HEK293 (cell line): ENCODE measurements around the gene TCOF1.

Source experiments
- CTCF ChIA-PET: fragments of 350-600 bp; formaldehyde crosslinking; extraction: SDS; loops from one replicate; lab custom pipeline; 2021; ENCODE audit warnings: antibody characterized with exemption; lab: Yijun Ruan, JAX
- POLR2A ChIA-PET: fragments of 300-600 bp; formaldehyde crosslinking; extraction: SDS; loops from one replicate; lab custom pipeline; 2020; ENCODE audit warnings: antibody characterized with exemption, inconsistent platforms; lab: Yijun Ruan, JAX
- H3K27ac ChIP-seq: fragments of 200-500 bp; sonication (Bioruptor generic); 2 replicates; pipeline ENCODE4 v1.5.1; 2014; ENCODE audit warnings: low read depth, low read length, control low read depth, inconsistent platforms; ENCODE audit errors: extremely low read depth
- H3K36me3 ChIP-seq, 2 experiments: fragments of 200-500 bp in 1 of 2; sonication (Bioruptor generic) in 1 of 2; 1 replicate in 1 of 2; 2 replicates in 1 of 2; pipeline ENCODE4 v1.5.1; 2014 to 2017; ENCODE audit warnings: inconsistent platforms in 2 of 2, low read length in 2 of 2; ENCODE audit not compliant: control insufficient read depth in 2 of 2, insufficient read depth in 1 of 2
- H3K4me1 ChIP-seq: fragments of 200-500 bp; sonication (Bioruptor generic); 2 replicates; pipeline ENCODE4 v1.5.1; 2014; ENCODE audit warnings: mild to moderate bottlenecking, low read length, inconsistent platforms; ENCODE audit not compliant: control insufficient read depth, insufficient read depth
- H3K4me3 ChIP-seq: 2 replicates; pipeline ENCODE4 v1.5.1; 2011; ENCODE audit warnings: low read depth, mild to moderate bottlenecking, control low read depth, low read length, moderate library complexity
- H3K9me3 ChIP-seq: fragments of 200-500 bp; sonication (Bioruptor generic); 2 replicates; pipeline ENCODE4 v1.5.1; 2014; ENCODE audit warnings: low read depth, low read length, inconsistent platforms; ENCODE audit not compliant: control insufficient read depth, insufficient read depth
- GLIS2 ChIP-seq: fragments of 450-650 bp; formaldehyde crosslinking; IDR thresholded peaks from 2 replicates; pipeline ENCODE4 v1.5.1; 2016; ENCODE audit warnings: missing biosample characterization, missing genetic modification characterization
- HOXA7 ChIP-seq: sonication (generic); formaldehyde crosslinking; IDR thresholded peaks from 2 replicates; pipeline ENCODE4 v1.8.1; 2022; ENCODE audit warnings: missing genetic modification reagents, borderline replicate concordance
- MEIS1 ChIP-seq: sonication (generic); formaldehyde crosslinking; IDR thresholded peaks from 2 replicates; pipeline ENCODE4 v1.8.1; 2022; ENCODE audit warnings: missing genetic modification reagents, mild to moderate bottlenecking, borderline replicate concordance
- MZF1 ChIP-seq: fragments of 450-650 bp; formaldehyde crosslinking; IDR thresholded peaks from 2 replicates; pipeline ENCODE4 v1.5.1; 2017; ENCODE audit warnings: missing biosample characterization, missing genetic modification characterization, borderline replicate concordance
- PRDM10 ChIP-seq: fragments of 450-650 bp; formaldehyde crosslinking; IDR thresholded peaks from 2 replicates; pipeline ENCODE4 v1.5.1; 2016; ENCODE audit warnings: missing biosample characterization, missing genetic modification characterization
- ZFHX2 ChIP-seq: fragments of 450-650 bp; formaldehyde crosslinking; conservative IDR thresholded peaks from 2 replicates; pipeline ENCODE4 v1.5.1; 2016; ENCODE audit warnings: missing biosample characterization, missing genetic modification characterization
- ZFP3 ChIP-seq: fragments of 450-650 bp; formaldehyde crosslinking; IDR thresholded peaks from 2 replicates; pipeline ENCODE4 v1.5.1; 2016; ENCODE audit warnings: low read depth, missing biosample characterization, missing genetic modification characterization
- ZNF114 ChIP-seq: fragments of 450-650 bp; formaldehyde crosslinking; IDR thresholded peaks from 2 replicates; pipeline ENCODE4 v1.5.0; 2017; ENCODE audit warnings: missing biosample characterization, missing genetic modification characterization
- ZNF16 ChIP-seq: fragments of 450-650 bp; formaldehyde crosslinking; IDR thresholded peaks from 2 replicates; pipeline ENCODE4 v1.5.1; 2016; ENCODE audit warnings: low read depth, missing biosample characterization, missing genetic modification characterization
- ZNF202 ChIP-seq: fragments of 450-650 bp; formaldehyde crosslinking; IDR thresholded peaks from 2 replicates; pipeline ENCODE4 v1.5.1; 2016; ENCODE audit warnings: missing biosample characterization, missing genetic modification characterization, borderline replicate concordance
- ZNF350 ChIP-seq: fragments of 450-650 bp; formaldehyde crosslinking; IDR thresholded peaks from 2 replicates; pipeline ENCODE4 v1.5.0; 2017; ENCODE audit warnings: missing biosample characterization, mild to moderate bottlenecking, missing genetic modification characterization
- ZNF366 ChIP-seq: fragments of 450-650 bp; formaldehyde crosslinking; conservative IDR thresholded peaks from 2 replicates; pipeline ENCODE4 v1.5.1; 2016; ENCODE audit warnings: missing biosample characterization, missing genetic modification characterization
- ZNF391 ChIP-seq: fragments of 450-650 bp; formaldehyde crosslinking; IDR thresholded peaks from 2 replicates; pipeline ENCODE4 v1.5.1; 2016; ENCODE audit warnings: low read depth, missing biosample characterization, missing genetic modification characterization, borderline replicate concordance
- ZNF416 ChIP-seq: fragments of 450-650 bp; formaldehyde crosslinking; IDR thresholded peaks from 2 replicates; pipeline ENCODE4 v1.5.1; 2016; ENCODE audit warnings: missing biosample characterization, missing genetic modification characterization
- ZNF488 ChIP-seq: fragments of 450-650 bp; formaldehyde crosslinking; IDR thresholded peaks from 2 replicates; pipeline ENCODE4 v1.5.1; 2016; ENCODE audit warnings: missing biosample characterization, missing genetic modification characterization
- ZNF623 ChIP-seq: fragments of 450-650 bp; formaldehyde crosslinking; IDR thresholded peaks from 2 replicates; pipeline ENCODE4 v1.5.1; 2016; ENCODE audit warnings: missing biosample characterization, missing genetic modification characterization
- ZNF791 ChIP-seq: fragments of 450-650 bp; formaldehyde crosslinking; IDR thresholded peaks from 2 replicates; pipeline ENCODE4 v1.5.1; 2016; ENCODE audit warnings: missing biosample characterization, missing genetic modification characterization
- ZSCAN16 ChIP-seq: fragments of 450-650 bp; formaldehyde crosslinking; IDR thresholded peaks from 2 replicates; pipeline ENCODE4 v1.5.1; 2016; ENCODE audit warnings: missing biosample characterization, missing genetic modification characterization
- TF ChIP-seq, protein P1 (sequence below): fragments of 450-650 bp; formaldehyde crosslinking; IDR thresholded peaks from 2 replicates; pipeline ENCODE4 v1.5.1; 2016; ENCODE audit warnings: missing biosample characterization, missing genetic modification characterization

Gene TCOF1

DNA sequence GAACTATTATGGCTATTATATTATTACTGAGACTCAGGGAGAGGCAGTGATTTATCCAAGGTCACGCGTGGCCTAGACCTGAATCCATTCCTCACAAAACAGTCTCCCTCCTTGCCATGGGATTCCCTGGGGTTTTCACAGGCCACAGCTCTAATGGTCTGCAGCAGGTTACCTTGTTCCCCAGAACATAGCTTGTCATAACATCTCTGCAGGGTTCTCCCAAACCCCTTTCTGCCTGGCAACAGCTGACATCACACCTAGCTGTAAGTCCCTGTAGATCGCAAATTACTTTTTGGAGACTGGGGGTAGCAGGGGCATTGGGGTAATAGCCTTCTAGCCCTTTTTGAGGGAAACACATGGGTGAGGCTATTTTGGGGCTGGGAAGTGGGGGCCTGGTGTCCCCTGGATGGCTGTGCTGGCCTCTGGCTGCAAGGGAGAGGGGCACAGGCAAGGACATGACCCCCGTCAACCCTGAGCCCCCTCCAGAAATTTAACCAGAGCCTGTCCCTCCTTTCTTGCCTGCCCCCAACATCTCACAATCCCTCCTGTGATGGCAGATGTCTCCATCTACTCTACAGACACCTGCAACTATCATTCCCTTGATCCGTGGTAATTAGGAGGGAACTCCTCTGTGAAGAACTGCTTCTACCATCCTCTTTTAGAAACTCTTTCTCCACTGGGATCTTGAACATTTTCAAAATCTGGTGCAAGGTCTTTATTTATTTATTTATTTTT lies 53.9 kb downstream of the TCOF1 start:
- ChIA-PET CTCF (interaction anchor here (0.7 to 2.3 kb wide), 2 partner anchors 26 to 53 kb away, joined by 4 to 7 read pairs; no protein-coding TSS in a partner anchor), POLR2A (interaction anchor here (1.3 kb wide), 2 partner anchors 10 to 35 kb away, joined by 4 to 6 read pairs; no protein-coding TSS in a partner anchor)
- Histone ChIP-seq H3K36me3 (no peaks in the 10 kb centered on the region), H3K9me3 (no peaks in the 10 kb centered on the region), H3K4me3 (no peak overlapping the region), H3K4me1 (peaks cover 3% of the 10 kb centered on the region; the same call in 1 of the 2 replicates), H3K27ac (no peak overlapping the region)
- TF ChIP-seq ZNF623 (tag by site-specific recombination) (no peak), PRDM10 (0 out of 2 replicates have a peak, but pooled peaks have one; percentile 10), ZSCAN16 (tag by site-specific recombination) (no peak)
- TF ChIP-seq, protein P1, sequence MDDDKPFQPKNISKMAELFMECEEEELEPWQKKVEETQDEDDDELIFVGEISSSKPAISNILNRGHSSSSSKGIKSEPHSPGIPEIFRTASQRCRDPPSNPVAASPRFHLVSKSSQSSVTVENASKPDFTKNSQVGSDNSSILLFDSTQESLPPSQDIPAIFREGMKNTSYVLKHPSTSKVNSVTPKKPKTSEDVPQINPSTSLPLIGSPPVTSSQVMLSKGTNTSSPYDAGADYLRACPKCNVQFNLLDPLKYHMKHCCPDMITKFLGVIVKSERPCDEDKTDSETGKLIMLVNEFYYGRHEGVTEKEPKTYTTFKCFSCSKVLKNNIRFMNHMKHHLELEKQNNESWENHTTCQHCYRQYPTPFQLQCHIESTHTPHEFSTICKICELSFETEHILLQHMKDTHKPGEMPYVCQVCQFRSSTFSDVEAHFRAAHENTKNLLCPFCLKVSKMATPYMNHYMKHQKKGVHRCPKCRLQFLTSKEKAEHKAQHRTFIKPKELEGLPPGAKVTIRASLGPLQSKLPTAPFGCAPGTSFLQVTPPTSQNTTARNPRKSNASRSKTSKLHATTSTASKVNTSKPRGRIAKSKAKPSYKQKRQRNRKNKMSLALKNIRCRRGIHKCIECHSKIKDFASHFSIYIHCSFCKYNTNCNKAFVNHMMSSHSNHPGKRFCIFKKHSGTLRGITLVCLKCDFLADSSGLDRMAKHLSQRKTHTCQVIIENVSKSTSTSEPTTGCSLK (tag by site-specific recombination), result no peak

DNA sequence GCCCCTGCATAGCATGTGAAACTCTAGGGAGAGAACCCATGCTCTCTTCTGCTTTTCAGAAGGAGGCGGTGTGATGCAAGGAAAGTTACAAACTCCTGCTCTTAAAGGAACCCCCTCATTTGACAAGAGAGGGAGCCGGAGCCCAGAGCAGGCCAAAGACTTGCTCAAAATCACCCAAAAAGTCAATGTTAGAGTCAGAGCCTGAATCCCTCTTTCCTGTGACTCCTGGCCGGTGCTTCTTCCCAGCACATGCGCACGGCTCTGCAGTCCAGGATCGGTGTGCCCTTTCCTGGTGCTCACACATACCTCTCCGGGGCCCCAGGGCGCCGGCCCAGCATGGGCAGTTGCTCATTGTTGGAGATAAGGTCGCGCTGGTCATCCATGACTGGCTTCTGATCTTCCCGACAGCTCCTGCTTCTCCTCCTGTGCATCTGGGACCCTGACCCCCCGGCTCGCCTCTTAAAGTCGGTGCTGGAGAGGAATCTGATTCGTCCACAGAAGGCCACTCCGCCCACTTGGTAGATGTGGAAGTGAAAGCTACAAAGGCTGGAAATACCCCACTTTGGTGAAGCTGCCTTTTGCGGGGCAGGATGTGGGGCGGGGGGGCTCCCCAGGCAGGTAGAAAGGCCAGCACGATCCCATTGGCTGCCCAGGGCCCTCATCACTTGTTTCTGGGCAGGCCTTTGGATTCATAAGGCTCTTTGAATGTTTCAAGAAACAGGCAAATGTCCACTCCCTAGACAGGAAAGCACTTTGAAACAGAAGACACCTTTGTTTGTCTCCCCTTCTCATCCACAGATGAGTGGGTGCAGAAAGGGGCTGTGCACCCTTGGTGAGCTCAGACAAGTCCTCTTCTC lies 55.0 kb downstream of the TCOF1 start, which contains the start of gene CD74:
TSS of gene CD74 (minus strand) at position 592 of the 857 bp plus-strand sequence. CDS start at position 431, 161 bp downstream.
- Histone ChIP-seq H3K36me3 (no peaks in the 10 kb centered on the region), H3K9me3 (no peaks in the 10 kb centered on the region), H3K4me1 (peaks cover 3% of the 10 kb centered on the region; the same call in 1 of the 2 replicates)
- ChIA-PET CTCF (no interaction called here), POLR2A (no interaction called here)
- no peak for TF ChIP-seq MEIS1
- peak; percentile 27; the same call in 1 of the 2 replicates for TF ChIP-seq GLIS2 (tag by site-specific recombination)
- TF ChIP-seq, all 188 proteins: peak for 1
- Histone ChIP-seq H3K4me3 (no peak within 1 kb of the TSS), H3K27ac (no peak within 1 kb of the TSS)

DNA sequence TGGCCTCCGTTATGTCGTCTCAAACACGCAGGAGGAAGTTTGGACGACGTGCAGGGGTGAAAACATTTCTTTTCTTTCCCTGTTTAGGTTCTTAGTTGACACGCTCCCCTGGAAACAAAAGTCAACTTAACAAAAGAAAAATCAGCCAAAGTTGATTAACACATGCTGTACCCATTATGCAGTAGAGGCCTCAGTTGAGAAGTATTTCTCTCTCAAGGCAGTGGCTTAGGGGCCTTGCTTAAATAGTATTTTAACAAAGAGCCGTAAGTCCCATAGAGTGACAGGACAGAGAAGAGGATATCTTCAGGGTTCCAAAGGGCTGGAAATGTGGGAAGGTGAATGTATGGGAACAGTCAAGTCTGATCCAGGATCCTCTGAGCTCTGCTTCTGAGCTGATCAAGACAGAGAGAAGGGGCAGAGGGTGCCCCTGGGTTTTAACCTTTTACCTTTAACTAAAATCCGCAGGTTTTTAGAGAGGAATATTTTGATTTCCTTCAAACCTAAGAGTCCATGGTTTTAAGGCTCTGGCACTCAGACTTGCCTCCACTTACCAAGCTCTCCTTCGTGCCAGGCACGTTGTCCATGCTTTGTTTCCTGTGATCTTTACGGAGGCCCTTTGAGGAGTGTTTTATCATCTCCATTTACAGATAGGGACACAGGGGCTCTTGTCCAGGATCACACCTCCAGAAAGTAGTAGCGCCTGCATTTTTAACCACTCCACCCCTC lies 55.8 kb downstream of the TCOF1 start:
- TF ChIP-seq ZNF488 (tag by site-specific recombination), result no peak
- no peak for TF ChIP-seq ZFP3 (tag by site-specific recombination)
- no peak for TF ChIP-seq ZNF416
- TF ChIP-seq ZNF350 (tag by site-specific recombination), result no peak
- TF ChIP-seq MZF1 (tag by site-specific recombination), result no peak
- TF ChIP-seq ZNF16, result no peak
- TF ChIP-seq ZNF366, result no peak
- TF ChIP-seq ZNF791 (tag by site-specific recombination), result no peak
- no peak for TF ChIP-seq HOXA7 (CRISPR knock-in tag)
- TF ChIP-seq ZFHX2, result no peak
- TF ChIP-seq ZNF114 (tag by site-specific recombination), result no peak
- TF ChIP-seq ZNF202, result no peak
- no peak for TF ChIP-seq ZNF391 (tag by site-specific recombination)
- TF ChIP-seq, all 188 proteins: peak for 0
- no peaks in the 10 kb centered on the region for H3K36me3 ChIP-seq
- H3K4me3 ChIP-seq, result no peak overlapping the region
- CTCF ChIA-PET, result interaction anchor here (1.0 kb wide), 1 partner anchor 253 kb away, joined by 4 read pairs; no protein-coding TSS in a partner anchor
- H3K27ac ChIP-seq, result no peak overlapping the region
- 0 out of 2 replicates have a peak, but pooled peaks cover 3% of the 10 kb centered on the region for H3K4me1 ChIP-seq
- H3K9me3 ChIP-seq, result no peaks in the 10 kb centered on the region
- POLR2A ChIA-PET, result no interaction called here
